ENCODE data around the gene PC.

DNA sequence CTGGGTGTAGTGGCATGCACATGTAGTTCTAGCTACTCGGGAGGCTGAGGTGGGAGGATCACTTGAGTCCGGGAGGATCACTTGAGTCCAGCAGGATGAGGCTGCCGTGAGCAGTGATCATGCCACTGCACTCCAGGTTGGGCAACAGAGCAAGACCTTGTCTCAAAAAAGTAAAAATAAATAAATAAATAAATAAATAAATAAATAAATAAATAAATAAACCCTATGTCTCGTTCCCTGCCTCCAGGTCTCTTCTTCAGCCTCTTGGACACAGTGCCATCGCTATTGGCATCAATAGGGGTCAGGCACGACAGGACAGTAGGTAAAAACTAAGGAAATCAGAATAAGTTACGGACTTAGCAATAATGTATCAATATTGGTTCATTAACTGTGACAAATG lies 41.4 kb upstream of the PC start:
- TF ChIP-seq CTCF (IDR thresholded peaks at IDR 0.05) (no peak), RFX5 (IDR thresholded peaks at IDR 0.05; ENCODE audit: low read length) (no peak), CHD2 (IDR thresholded peaks at IDR 0.05; ENCODE audit: low read length, partially characterized antibody) (no peak), TAF1 (IDR thresholded peaks at IDR 0.05; ENCODE audit: borderline replicate concordance, low read depth, low read length) (no peak), SMC3 (IDR thresholded peaks at IDR 0.05; ENCODE audit: low read depth, low read length) (no peak), NFIC (IDR thresholded peaks at IDR 0.05; ENCODE audit: borderline replicate concordance) (no peak), TCF12 (IDR thresholded peaks at IDR 0.05) (no peak), MXI1 (IDR thresholded peaks at IDR 0.05; ENCODE audit: low read depth, low read length) (no peak), SIN3A (IDR thresholded peaks at IDR 0.05; ENCODE audit: borderline replicate concordance, low read depth, low read length) (no peak), YY1 (IDR thresholded peaks at IDR 0.05; ENCODE audit: low read depth) (no peak)
- TF ChIP-seq, protein P1, sequence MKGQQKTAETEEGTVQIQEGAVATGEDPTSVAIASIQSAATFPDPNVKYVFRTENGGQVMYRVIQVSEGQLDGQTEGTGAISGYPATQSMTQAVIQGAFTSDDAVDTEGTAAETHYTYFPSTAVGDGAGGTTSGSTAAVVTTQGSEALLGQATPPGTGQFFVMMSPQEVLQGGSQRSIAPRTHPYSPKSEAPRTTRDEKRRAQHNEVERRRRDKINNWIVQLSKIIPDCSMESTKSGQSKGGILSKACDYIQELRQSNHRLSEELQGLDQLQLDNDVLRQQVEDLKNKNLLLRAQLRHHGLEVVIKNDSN (IDR thresholded peaks at IDR 0.05; ENCODE audit: borderline replicate concordance, low read depth) = no peak

Data from SK-N-SH (cell line).